Body of pancreas (tissue), 4 donors: Measurements from ENCODE around the gene PLOD2. TPM values are rescaled to one million over a fixed set of nuclear protein-coding genes. Genes with fewer than 3 reads are reported as not detected.

ENCODE experiments used
- ATAC-seq: fragments of 150-250 bp; one replicate; pipeline ENCODE4 v1.9.1; 2016
- DNase-seq, 4 donors: peaks; one replicate each; pipeline ENCODE4 v3.0.0-alpha.2; 2019
- H3K27ac ChIP-seq, 4 donors: fragments of 200-600 bp; sonication (generic); 1 replicate in 3 of 4; 2 replicates in 1 of 4; pipeline versions ENCODE4 v1.5.1 to v1.6.1; 2016 to 2019; ENCODE audit warnings: mild to moderate bottlenecking in 1 of 4, mixed read lengths in 1 of 4, moderate library complexity in 1 of 4
- H3K27me3 ChIP-seq, 2 donors: fragments of 200-600 bp; sonication (generic); one replicate each; pipeline ENCODE4 v1.6.0; 2016; ENCODE audit warnings: mild to moderate bottlenecking in 1 of 2
- H3K36me3 ChIP-seq, 2 donors: fragments of 200-600 bp; sonication (generic); replicated peaks in 1 of 2; 2 replicates each; pipeline ENCODE4 v1.5.1; 2016; ENCODE audit warnings: low read depth in 2 of 2; ENCODE audit not compliant: insufficient read depth in 1 of 2
- H3K4me1 ChIP-seq: fragments of 200-600 bp; sonication (generic); one replicate; pipeline ENCODE4 v1.6.0; 2016
- H3K4me3 ChIP-seq, 2 donors: fragments of 200-600 bp; sonication (generic); 1 replicate in 1 of 2; 2 replicates in 1 of 2; pipeline ENCODE4 v1.5.1; 2016 to 2019
- H3K9me3 ChIP-seq, 3 donors: fragments of 200-600 bp; sonication (generic); 1 replicate in 2 of 3; 2 replicates in 1 of 3; pipeline ENCODE4 v1.5.1; 2016
- CTCF ChIP-seq, 7 experiments: fragments of 450-650 bp in 4 of 7; fragments of 200-600 bp in 3 of 7; sonication (generic) in 3 of 7; IDR thresholded peaks; one replicate each; pipeline ENCODE4 v1.5.1; 2016 to 2019; ENCODE audit warnings: antibody characterized with exemption in 7 of 7
- POLR2A ChIP-seq, 3 donors: fragments of 450-650 bp; IDR thresholded peaks; one replicate each; pipeline ENCODE4 v1.6.1; 2016; ENCODE audit warnings: antibody characterized with exemption in 3 of 3, mild to moderate bottlenecking in 2 of 3
- WGBS, 2 donors: methylation state at CpG; one replicate each; pipeline ENCODE4 v1.1.5; 2017; 5-methylcytosine and 5-hydroxymethylcytosine counted together
- intact Hi-C: fragments of 100-400 bp; cut with DNase I; formaldehyde crosslinking; loops from one replicate; pipeline ENCODE4 v1.15.1; 2023
- total RNA-seq, 2 donors: library from RNA; depleted of rRNA; stranded (reverse); fragments of >200 nt; gene quantifications; one replicate each; pipeline ENCODE4 v1.1.0, GENCODE V29; 2016

PLOD2 gene
- total RNA-seq, 2 donors from 2014 or later = 16.8 to 24.4 TPM

- Histone ChIP-seq H3K9me3 (no peaks in the 10 kb centered on the region), H3K27ac (peak overlapping the region; percentile 74 to 98 (median 94)), H3K4me3 (no peak overlapping the region), H3K36me3 (no peaks in the 10 kb centered on the region), H3K4me1 (peaks cover 73% of the 10 kb centered on the region), H3K27me3 (no peaks in the 10 kb centered on the region)
- no peak for DNase-seq
- TF ChIP-seq CTCF (IDR thresholded peaks at IDR 0.05) (no peak), POLR2A (IDR thresholded peaks at IDR 0.05) (no peak)
- ATAC-seq = no peak
- intact Hi-C loops = no loop called here
- 67 to 80% methylated on average over 2 of the region's 2 CpGs for WGBS, 2 donors
Observed at GRCh38 chr3:146157325-146158060, 3.5 kb downstream of the PLOD2 start.

- Histone ChIP-seq H3K9me3 (no peaks in the 10 kb centered on the region), H3K36me3 (no peaks in the 10 kb centered on the region), H3K4me1 (peaks cover 73% of the 10 kb centered on the region), H3K27me3 (no peaks in the 10 kb centered on the region), H3K4me3 (no peak overlapping the region), H3K27ac (peak overlapping the region; percentile 74 to 98 (median 94))
- TF ChIP-seq CTCF (IDR thresholded peaks at IDR 0.05) = no peak
- TF ChIP-seq POLR2A (IDR thresholded peaks at IDR 0.05) = no peak
- WGBS, 2 donors = 14 to 36% methylated on average over 3 of the region's 3 CpGs
- DNase-seq (peak; percentile 24 to 62 (median 31)), ATAC-seq (no peak)
- intact Hi-C loops = no loop called here
Observed at GRCh38 chr3:146156666-146157314, 4.2 kb downstream of the PLOD2 start.

GRCh38 chr3:146156095-146156494, 4.9 kb downstream of the PLOD2 start:
- 21 to 22% methylated on average over 4 of the region's 4 CpGs for WGBS, 2 donors
- no peak for ATAC-seq
- H3K4me3 ChIP-seq = no peak overlapping the region
- peak overlapping the region; percentile 74 to 98 (median 94) for H3K27ac ChIP-seq
- H3K9me3 ChIP-seq = no peaks in the 10 kb centered on the region
- H3K4me1 ChIP-seq = peaks cover 71% of the 10 kb centered on the region
- H3K27me3 ChIP-seq = no peaks in the 10 kb centered on the region
- TF ChIP-seq CTCF (IDR thresholded peaks at IDR 0.05) (no peak), POLR2A (IDR thresholded peaks at IDR 0.05) (no peak)
- no peaks in the 10 kb centered on the region for H3K36me3 ChIP-seq
- DNase-seq = peak in 2 of 4 donors; percentile 6 to 33
- intact Hi-C loops = no loop called here

GRCh38 chr3:146154995-146155394, 6.0 kb downstream of the PLOD2 start:
- intact Hi-C loops = no loop called here
- peak overlapping the region in 1 of 4 donors; percentile 33 for H3K27ac ChIP-seq

More at GRCh38 chr3:146154995-146155394, 6.0 kb downstream of the PLOD2 start:
- no peaks in the 10 kb centered on the region for H3K27me3 ChIP-seq
- TF ChIP-seq POLR2A (IDR thresholded peaks at IDR 0.05) = no peak
- TF ChIP-seq CTCF (IDR thresholded peaks at IDR 0.05) = no peak
- ATAC-seq (no peak), DNase-seq (no peak)
- WGBS, 2 donors = 17 to 40% methylated on average over 2 of the region's 2 CpGs
- peaks cover 71% of the 10 kb centered on the region for H3K4me1 ChIP-seq
- H3K9me3 ChIP-seq = no peaks in the 10 kb centered on the region
- no peaks in the 10 kb centered on the region for H3K36me3 ChIP-seq
- H3K4me3 ChIP-seq = no peak overlapping the region
